HEK293 (cell line): ENCODE results near the gene UNC5B.

ENCODE experiments used
- ATF2 ChIP-seq: fragments of 450-650 bp; formaldehyde crosslinking; IDR thresholded peaks from 2 replicates; pipeline ENCODE4 v1.5.1; 2016; ENCODE audit warnings: missing biosample characterization, missing genetic modification characterization, low read depth
- EGR2 ChIP-seq: fragments of 450-650 bp; formaldehyde crosslinking; IDR thresholded peaks from 2 replicates; pipeline ENCODE4 v1.5.1; 2016; ENCODE audit warnings: low read depth, missing biosample characterization, missing genetic modification characterization
- GLIS1 ChIP-seq: fragments of 450-650 bp; formaldehyde crosslinking; IDR thresholded peaks from 2 replicates; pipeline ENCODE4 v1.5.1; 2016; ENCODE audit warnings: missing biosample characterization, missing genetic modification characterization
- HOXD13 ChIP-seq: sonication (generic); formaldehyde crosslinking; IDR thresholded peaks from 2 replicates; pipeline ENCODE4 v1.8.0; 2022; ENCODE audit warnings: missing genetic modification reagents, borderline replicate concordance
- KLF1 ChIP-seq: fragments of 450-650 bp; formaldehyde crosslinking; IDR thresholded peaks from 2 replicates; pipeline ENCODE4 v1.5.1; 2016; ENCODE audit warnings: missing biosample characterization, missing genetic modification characterization
- KLF8 ChIP-seq: fragments of 450-650 bp; formaldehyde crosslinking; IDR thresholded peaks from 2 replicates; pipeline ENCODE4 v1.5.1; 2016; ENCODE audit warnings: missing biosample characterization, missing genetic modification characterization
- OSR2 ChIP-seq: fragments of 450-650 bp; formaldehyde crosslinking; IDR thresholded peaks from 2 replicates; pipeline ENCODE4 v1.5.1; 2016; ENCODE audit warnings: missing biosample characterization, missing genetic modification characterization
- TRIM28 ChIP-seq: IDR thresholded peaks from 2 replicates; pipeline ENCODE4 v1.6.1; 2011; ENCODE audit warnings: low read length, control low read depth, borderline replicate concordance
- ZBTB20 ChIP-seq: fragments of 450-650 bp; formaldehyde crosslinking; IDR thresholded peaks from 2 replicates; pipeline ENCODE4 v1.5.1; 2016; ENCODE audit warnings: missing biosample characterization, missing genetic modification characterization
- ZEB2 ChIP-seq: fragments of 450-650 bp; formaldehyde crosslinking; IDR thresholded peaks from 2 replicates; pipeline ENCODE4 v1.5.1; 2016; ENCODE audit warnings: missing biosample characterization, missing genetic modification characterization
- ZFP3 ChIP-seq: fragments of 450-650 bp; formaldehyde crosslinking; IDR thresholded peaks from 2 replicates; pipeline ENCODE4 v1.5.1; 2016; ENCODE audit warnings: low read depth, missing biosample characterization, missing genetic modification characterization
- ZNF2 ChIP-seq: fragments of 450-650 bp; formaldehyde crosslinking; IDR thresholded peaks from 2 replicates; pipeline ENCODE4 v1.5.1; 2016; ENCODE audit warnings: missing biosample characterization, missing genetic modification characterization
- ZNF214 ChIP-seq: fragments of 450-650 bp; formaldehyde crosslinking; IDR thresholded peaks from 2 replicates; pipeline ENCODE4 v1.5.1; 2017; ENCODE audit warnings: missing biosample characterization, mild to moderate bottlenecking, missing genetic modification characterization, borderline replicate concordance
- ZNF24 ChIP-seq: fragments of 450-650 bp; formaldehyde crosslinking; IDR thresholded peaks from 2 replicates; pipeline ENCODE4 v1.5.1; 2016; ENCODE audit warnings: missing biosample characterization, missing genetic modification characterization
- ZNF335 ChIP-seq: fragments of 450-650 bp; formaldehyde crosslinking; conservative IDR thresholded peaks from 2 replicates; pipeline ENCODE4 v1.5.1; 2016; ENCODE audit warnings: missing biosample characterization, missing genetic modification characterization
- ZNF350 ChIP-seq: fragments of 450-650 bp; formaldehyde crosslinking; IDR thresholded peaks from 2 replicates; pipeline ENCODE4 v1.5.0; 2017; ENCODE audit warnings: missing biosample characterization, mild to moderate bottlenecking, missing genetic modification characterization
- ZNF366 ChIP-seq: fragments of 450-650 bp; formaldehyde crosslinking; conservative IDR thresholded peaks from 2 replicates; pipeline ENCODE4 v1.5.1; 2016; ENCODE audit warnings: missing biosample characterization, missing genetic modification characterization
- ZNF488 ChIP-seq: fragments of 450-650 bp; formaldehyde crosslinking; IDR thresholded peaks from 2 replicates; pipeline ENCODE4 v1.5.1; 2016; ENCODE audit warnings: missing biosample characterization, missing genetic modification characterization
- ZNF555 ChIP-seq: fragments of 450-650 bp; formaldehyde crosslinking; conservative IDR thresholded peaks from 2 replicates; pipeline ENCODE4 v1.5.1; 2017; ENCODE audit warnings: missing biosample characterization, mild to moderate bottlenecking, missing genetic modification characterization, inconsistent platforms
- ZNF596 ChIP-seq: fragments of 450-650 bp; IDR thresholded peaks from 2 replicates; pipeline ENCODE4 v1.5.0; 2018; ENCODE audit warnings: missing biosample characterization, mild to moderate bottlenecking, missing genetic modification characterization, moderate library complexity
- ZNF600 ChIP-seq: fragments of 450-650 bp; formaldehyde crosslinking; IDR thresholded peaks from 2 replicates; pipeline ENCODE4 v1.5.1; 2016; ENCODE audit warnings: missing biosample characterization, missing genetic modification characterization
- ZNF76 ChIP-seq: fragments of 450-650 bp; formaldehyde crosslinking; IDR thresholded peaks from 2 replicates; pipeline ENCODE4; 2016; ENCODE audit warnings: low read depth, missing biosample characterization, missing genetic modification characterization, borderline replicate concordance
- ZNF768 ChIP-seq: fragments of 450-650 bp; formaldehyde crosslinking; IDR thresholded peaks from 2 replicates; pipeline ENCODE4 v1.5.1; 2018; ENCODE audit warnings: missing biosample characterization, mild to moderate bottlenecking, missing genetic modification characterization
- ZNF792 ChIP-seq: fragments of 450-650 bp; formaldehyde crosslinking; IDR thresholded peaks from 2 replicates; pipeline ENCODE4 v1.5.1; 2016; ENCODE audit warnings: missing biosample characterization, missing genetic modification characterization
- ZSCAN23 ChIP-seq: fragments of 450-650 bp; formaldehyde crosslinking; IDR thresholded peaks from 2 replicates; pipeline ENCODE4 v1.5.1; 2016; ENCODE audit warnings: missing biosample characterization, missing genetic modification characterization
- ZSCAN4 ChIP-seq: fragments of 450-650 bp; formaldehyde crosslinking; IDR thresholded peaks from 2 replicates; pipeline ENCODE4 v1.5.1; 2017; ENCODE audit warnings: missing biosample characterization, missing genetic modification characterization
- ZXDB ChIP-seq: fragments of 450-650 bp; formaldehyde crosslinking; IDR thresholded peaks from 2 replicates; pipeline ENCODE4 v1.5.1; 2016; ENCODE audit warnings: missing biosample characterization, missing genetic modification characterization
- TF ChIP-seq, protein P1 (sequence below): fragments of 450-650 bp; formaldehyde crosslinking; IDR thresholded peaks from 2 replicates; pipeline ENCODE4 v1.5.1; 2016; ENCODE audit warnings: missing biosample characterization, missing genetic modification characterization

UNC5B gene

DNA sequence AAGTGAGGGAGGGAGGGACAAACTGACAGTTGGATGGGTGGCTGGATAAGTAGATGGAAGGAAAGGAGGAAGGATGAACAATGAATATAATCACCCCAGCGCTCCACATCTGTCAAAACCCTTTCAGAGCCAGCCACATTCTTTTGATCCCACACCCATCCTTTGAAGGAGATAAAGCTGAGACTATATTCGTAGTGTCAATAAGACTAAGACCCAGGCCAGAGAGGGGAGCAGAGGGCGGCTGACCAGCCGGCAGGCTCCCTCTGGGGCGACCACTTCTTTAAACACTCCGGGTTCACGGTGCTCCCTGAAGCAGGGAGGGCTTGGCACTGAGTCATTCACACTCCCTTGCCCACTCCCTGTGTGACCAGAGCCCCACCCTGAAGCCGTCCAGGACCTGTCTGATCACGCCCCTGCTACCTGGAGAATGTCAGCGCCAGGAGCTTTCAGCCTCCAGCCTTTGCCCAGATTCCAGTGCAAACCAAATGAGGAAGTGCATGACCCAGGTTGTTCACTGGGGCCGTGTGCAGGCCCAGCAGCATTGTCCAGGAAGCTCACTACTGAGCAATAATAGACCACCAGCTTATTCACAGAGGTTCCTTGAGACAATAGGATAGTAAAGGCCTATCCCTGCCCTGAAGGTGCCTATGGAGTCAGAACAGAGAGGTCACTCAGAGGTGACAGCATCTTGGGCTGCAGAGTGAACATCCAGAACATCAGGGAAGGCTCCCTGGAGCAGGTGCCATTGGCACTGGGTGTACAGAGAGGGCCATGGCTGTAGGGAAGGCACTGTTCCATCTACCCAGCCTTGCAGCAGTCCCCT lies 34.4 kb downstream of the UNC5B start (continued):
- TF ChIP-seq, protein P1, sequence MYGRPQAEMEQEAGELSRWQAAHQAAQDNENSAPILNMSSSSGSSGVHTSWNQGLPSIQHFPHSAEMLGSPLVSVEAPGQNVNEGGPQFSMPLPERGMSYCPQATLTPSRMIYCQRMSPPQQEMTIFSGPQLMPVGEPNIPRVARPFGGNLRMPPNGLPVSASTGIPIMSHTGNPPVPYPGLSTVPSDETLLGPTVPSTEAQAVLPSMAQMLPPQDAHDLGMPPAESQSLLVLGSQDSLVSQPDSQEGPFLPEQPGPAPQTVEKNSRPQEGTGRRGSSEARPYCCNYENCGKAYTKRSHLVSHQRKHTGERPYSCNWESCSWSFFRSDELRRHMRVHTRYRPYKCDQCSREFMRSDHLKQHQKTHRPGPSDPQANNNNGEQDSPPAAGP (tag by site-specific recombination): peak; percentile 82
- TF ChIP-seq ZBTB20: no peak
- no peak for TF ChIP-seq EGR2 (tag by site-specific recombination)
- no peak for TF ChIP-seq ZNF768 (tag by site-specific recombination)
- TF ChIP-seq ZXDB (tag by site-specific recombination): no peak
- TF ChIP-seq TRIM28: no peak
- TF ChIP-seq ZNF555 (tag by site-specific recombination): no peak
- peak; percentile 31; the same call in 1 of the 2 replicates for TF ChIP-seq OSR2 (tag by site-specific recombination)
- TF ChIP-seq ATF2 (tag by site-specific recombination): no peak
- TF ChIP-seq ZNF792: no peak
- no peak for TF ChIP-seq ZNF214 (tag by site-specific recombination)
- peak; percentile 78 for TF ChIP-seq KLF1 (tag by site-specific recombination)
- no peak for TF ChIP-seq ZNF2 (tag by site-specific recombination)
- TF ChIP-seq ZEB2 (tag by site-specific recombination): no peak
- TF ChIP-seq ZNF488 (tag by site-specific recombination): no peak
- TF ChIP-seq KLF8 (tag by site-specific recombination): no peak
- TF ChIP-seq ZNF76: no peak
- no peak for TF ChIP-seq HOXD13 (CRISPR knock-in tag)
- TF ChIP-seq ZNF335: no peak
- TF ChIP-seq ZSCAN23 (tag by site-specific recombination): no peak
- TF ChIP-seq ZNF596 (tag by site-specific recombination): no peak
- no peak for TF ChIP-seq ZSCAN4 (tag by site-specific recombination)
- TF ChIP-seq ZNF366: peak; percentile 40; the same call in 1 of the 2 replicates
- TF ChIP-seq ZNF350 (tag by site-specific recombination): no peak
- no peak for TF ChIP-seq ZNF24
- TF ChIP-seq GLIS1 (tag by site-specific recombination): peak; percentile 32; the same call in 1 of the 2 replicates
- no peak for TF ChIP-seq ZNF600
- TF ChIP-seq ZFP3 (tag by site-specific recombination): no peak
